Breast epithelium (tissue), 4 donors: ENCODE measurements around the gene GLB1L2. TPM values are rescaled to one million over a fixed set of nuclear protein-coding genes. Genes with fewer than 3 reads are reported as not detected.
"Not testable (repeated sequence)": the region's sequence is repeated elsewhere in the genome, so short reads cannot be mapped to it uniquely, and the experiment has no call there.

ENCODE experiments used
- DNase-seq, 2 donors: peaks; one replicate each; pipeline ENCODE4 v3.0.0-alpha.2; 2019; ENCODE audit warnings: low spot score in 2 of 2
- H3K27ac ChIP-seq, 2 donors: fragments of 200-600 bp; sonication (generic) in 1 of 2; one replicate each; pipeline ENCODE4 v1.5.1; 2016 to 2019; ENCODE audit warnings: mild to moderate bottlenecking in 1 of 2
- H3K27me3 ChIP-seq, 2 donors: fragments of 200-600 bp; sonication (generic) in 1 of 2; one replicate each; pipeline versions ENCODE4 v1.5.1 to v1.6.0; 2017 to 2019; ENCODE audit warnings: control low read depth in 1 of 2, mild to moderate bottlenecking in 1 of 2
- H3K36me3 ChIP-seq: fragments of 200-600 bp; one replicate; pipeline ENCODE4 v1.5.1; 2019
- H3K4me1 ChIP-seq, 2 donors: fragments of 200-600 bp; sonication (generic); one replicate each; pipeline ENCODE4 v1.5.1; 2016 to 2019; ENCODE audit warnings: control low read depth in 1 of 2
- H3K4me3 ChIP-seq, 3 donors: fragments of 200-600 bp; sonication (generic); 1 replicate in 2 of 3; 2 replicates in 1 of 3; pipeline ENCODE4 v1.5.1; 2016 to 2019; ENCODE audit warnings: mild to moderate bottlenecking in 3 of 3, moderate library complexity in 2 of 3
- H3K9me3 ChIP-seq, 2 donors: fragments of 200-600 bp; sonication (generic) in 1 of 2; one replicate each; pipeline ENCODE4 v1.5.1; 2016 to 2019; ENCODE audit warnings: control low read depth in 1 of 2
- POLR2A ChIP-seq: fragments of 450-650 bp; IDR thresholded peaks from one replicate; pipeline ENCODE4 v1.6.1; 2016; ENCODE audit warnings: antibody characterized with exemption, mild to moderate bottlenecking, moderate library complexity
- POLR2AphosphoS5 ChIP-seq, 3 donors: sonication (generic); formaldehyde crosslinking; IDR thresholded peaks; one replicate each; pipeline ENCODE4 v1.6.1; 2017; ENCODE audit warnings: antibody characterized with exemption in 3 of 3
- intact Hi-C: fragments of 100-400 bp; cut with DNase I; formaldehyde crosslinking; loops from one replicate; pipeline ENCODE4 v1.15.1; 2023; ENCODE audit warnings: low total_unique reads
- total RNA-seq, 3 donors: library from RNA; depleted of rRNA; stranded (reverse); fragments of >200 nt; gene quantifications; one replicate each; pipeline ENCODE4 v1.1.0, GENCODE V29; 2016
- TF ChIP-seq, protein P1 (sequence below), 3 donors: fragments of 450-650 bp; IDR thresholded peaks; one replicate each; pipeline ENCODE4 v1.5.1; 2016 to 2017; ENCODE audit warnings: antibody characterized with exemption in 3 of 3, mild to moderate bottlenecking in 3 of 3, moderate library complexity in 3 of 3

Gene GLB1L2
- total RNA-seq, 3 donors from 2014 or later, result 3.4 to 11.5 (median 6.6) TPM

DNA sequence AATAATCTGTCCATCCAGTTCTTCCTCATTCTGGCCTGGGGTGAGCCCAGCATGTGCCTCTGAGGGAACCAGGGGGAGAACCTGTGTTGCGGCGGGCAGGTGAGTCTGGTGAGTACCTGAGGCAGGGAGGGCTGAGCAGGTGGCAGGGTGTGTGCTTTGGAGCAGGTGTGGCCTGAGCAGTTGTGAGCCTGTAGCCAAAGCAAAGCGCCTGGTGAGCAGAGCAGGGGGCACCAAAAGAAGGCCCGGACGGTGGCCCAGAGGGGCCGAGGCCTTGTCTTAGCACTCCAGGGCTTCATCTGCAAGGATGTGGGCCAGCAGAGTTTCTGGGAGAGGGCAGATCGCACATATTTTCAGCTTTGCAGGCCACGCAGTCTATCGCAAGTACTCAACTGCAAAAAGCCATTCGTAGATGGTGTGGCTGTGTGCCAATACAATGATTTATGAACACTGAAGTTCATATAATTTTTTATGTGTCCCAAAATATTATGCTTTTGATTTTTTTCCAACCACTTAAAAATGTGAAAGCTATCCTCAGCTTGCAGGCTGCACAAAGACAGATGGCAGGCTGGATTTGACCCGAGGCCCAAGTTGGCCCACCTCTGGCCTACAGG lies 8.7 kb downstream of the GLB1L2 start:
- no peak for TF ChIP-seq POLR2A
- TF ChIP-seq, protein P1, sequence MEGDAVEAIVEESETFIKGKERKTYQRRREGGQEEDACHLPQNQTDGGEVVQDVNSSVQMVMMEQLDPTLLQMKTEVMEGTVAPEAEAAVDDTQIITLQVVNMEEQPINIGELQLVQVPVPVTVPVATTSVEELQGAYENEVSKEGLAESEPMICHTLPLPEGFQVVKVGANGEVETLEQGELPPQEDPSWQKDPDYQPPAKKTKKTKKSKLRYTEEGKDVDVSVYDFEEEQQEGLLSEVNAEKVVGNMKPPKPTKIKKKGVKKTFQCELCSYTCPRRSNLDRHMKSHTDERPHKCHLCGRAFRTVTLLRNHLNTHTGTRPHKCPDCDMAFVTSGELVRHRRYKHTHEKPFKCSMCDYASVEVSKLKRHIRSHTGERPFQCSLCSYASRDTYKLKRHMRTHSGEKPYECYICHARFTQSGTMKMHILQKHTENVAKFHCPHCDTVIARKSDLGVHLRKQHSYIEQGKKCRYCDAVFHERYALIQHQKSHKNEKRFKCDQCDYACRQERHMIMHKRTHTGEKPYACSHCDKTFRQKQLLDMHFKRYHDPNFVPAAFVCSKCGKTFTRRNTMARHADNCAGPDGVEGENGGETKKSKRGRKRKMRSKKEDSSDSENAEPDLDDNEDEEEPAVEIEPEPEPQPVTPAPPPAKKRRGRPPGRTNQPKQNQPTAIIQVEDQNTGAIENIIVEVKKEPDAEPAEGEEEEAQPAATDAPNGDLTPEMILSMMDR (IDR thresholded peaks at IDR 0.05), result no peak
- TF ChIP-seq POLR2AphosphoS5 (IDR thresholded peaks at IDR 0.05), result no peak
- no peak overlapping the region for H3K4me3 ChIP-seq
- intact Hi-C loops, result no loop called here
- H3K36me3 ChIP-seq, result no peaks in the 10 kb centered on the region
- no peaks in the 10 kb centered on the region for H3K4me1 ChIP-seq
- H3K27me3 ChIP-seq, result no peaks in the 10 kb centered on the region
- no peak overlapping the region for H3K27ac ChIP-seq
- H3K9me3 ChIP-seq, result no peaks in the 10 kb centered on the region
- DNase-seq, result no peak

DNA sequence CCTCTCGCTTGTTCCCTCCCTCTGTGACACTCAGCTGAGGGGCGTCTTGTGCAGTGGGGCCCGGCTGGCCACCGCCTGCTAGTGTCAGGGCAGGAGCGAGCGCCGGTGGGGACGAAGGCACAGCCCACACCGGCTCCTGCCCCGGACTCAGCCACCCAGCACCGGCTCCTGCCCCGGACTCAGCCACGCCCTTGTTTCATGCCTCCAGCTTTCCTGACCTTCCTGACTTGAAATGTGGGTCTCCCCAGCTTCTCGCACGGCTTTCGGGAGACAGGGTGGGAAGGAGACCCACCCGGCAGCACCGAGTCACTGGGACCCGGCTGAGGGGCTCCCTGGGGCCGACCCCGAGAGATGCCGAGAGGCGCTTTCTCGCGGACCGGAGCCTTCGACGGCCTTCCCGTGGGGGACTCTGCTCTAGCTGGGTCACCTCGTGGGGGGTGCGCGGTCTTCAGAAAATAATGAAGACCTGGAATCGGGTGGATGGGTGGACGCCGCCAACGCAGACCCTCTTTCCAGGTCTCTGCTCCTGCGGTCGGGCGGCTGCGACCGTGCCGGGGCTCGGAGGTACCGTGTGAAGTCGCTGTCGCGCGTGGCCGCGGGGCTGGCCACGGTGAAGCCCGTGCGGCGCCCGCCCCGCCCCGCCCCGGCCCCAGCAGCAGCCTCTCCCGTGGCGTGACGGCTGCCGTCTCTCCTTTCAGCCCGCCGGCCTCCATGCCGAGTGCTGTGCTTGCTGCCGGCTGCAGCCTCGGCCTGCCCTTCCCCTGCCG lies 10.2 kb downstream of the GLB1L2 start:
- Histone ChIP-seq H3K36me3 (no peaks in the 10 kb centered on the region), H3K9me3 (no peaks in the 10 kb centered on the region), H3K27ac (no peak overlapping the region), H3K27me3 (no peaks in the 10 kb centered on the region), H3K4me3 (no peak overlapping the region), H3K4me1 (no peaks in the 10 kb centered on the region)
- TF ChIP-seq, protein P1 (IDR thresholded peaks at IDR 0.05), result no peak
- TF ChIP-seq POLR2AphosphoS5 (IDR thresholded peaks at IDR 0.05), result no peak
- no peak for TF ChIP-seq POLR2A
- intact Hi-C loops, result no loop called here
- DNase-seq, result no peak

DNA sequence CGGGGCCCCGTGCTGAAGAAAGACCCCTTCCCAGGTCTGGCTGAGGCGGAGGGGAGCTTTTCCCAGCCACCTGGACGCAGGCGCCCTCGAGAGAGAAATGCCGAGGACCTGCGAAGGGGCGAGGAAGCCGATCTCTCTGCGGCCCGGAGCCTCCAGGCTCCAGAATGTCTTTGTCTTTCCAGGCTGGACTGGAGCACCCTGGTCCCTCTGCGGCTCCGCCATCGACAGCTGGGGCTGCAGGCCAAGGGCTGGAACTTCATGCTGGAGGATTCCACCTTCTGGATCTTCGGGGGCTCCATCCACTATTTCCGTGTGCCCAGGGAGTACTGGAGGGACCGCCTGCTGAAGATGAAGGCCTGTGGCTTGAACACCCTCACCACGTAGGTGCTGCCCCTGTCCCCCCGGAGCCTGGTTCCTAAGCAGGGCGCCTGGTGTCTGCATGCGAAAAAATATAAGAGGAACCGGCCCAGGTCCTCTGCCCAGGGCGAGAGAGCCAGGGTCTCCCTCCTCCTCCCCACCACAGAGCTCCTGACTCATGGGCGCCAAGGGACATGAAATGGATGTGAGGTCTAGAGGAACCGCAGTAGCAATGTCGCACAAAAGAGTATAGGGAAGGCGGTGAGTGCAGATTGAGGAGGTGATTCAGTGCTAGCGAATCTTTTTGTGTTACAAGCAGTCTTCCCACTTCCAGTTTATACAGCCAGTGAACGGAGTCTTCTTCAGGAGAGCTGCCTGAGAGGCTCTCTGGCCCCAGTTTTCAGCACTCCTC lies 11.0 kb downstream of the GLB1L2 start:
- H3K4me3 ChIP-seq, result no peak overlapping the region
- no peak overlapping the region for H3K27ac ChIP-seq
- no peak for DNase-seq
- TF ChIP-seq, protein P1 (IDR thresholded peaks at IDR 0.05), result no peak
- no peak for TF ChIP-seq POLR2A
- TF ChIP-seq POLR2AphosphoS5 (IDR thresholded peaks at IDR 0.05), result no peak
- H3K9me3 ChIP-seq, result no peaks in the 10 kb centered on the region
- intact Hi-C loops, result no loop called here
- no peaks in the 10 kb centered on the region for H3K36me3 ChIP-seq
- no peaks in the 10 kb centered on the region for H3K4me1 ChIP-seq
- no peaks in the 10 kb centered on the region for H3K27me3 ChIP-seq

DNA sequence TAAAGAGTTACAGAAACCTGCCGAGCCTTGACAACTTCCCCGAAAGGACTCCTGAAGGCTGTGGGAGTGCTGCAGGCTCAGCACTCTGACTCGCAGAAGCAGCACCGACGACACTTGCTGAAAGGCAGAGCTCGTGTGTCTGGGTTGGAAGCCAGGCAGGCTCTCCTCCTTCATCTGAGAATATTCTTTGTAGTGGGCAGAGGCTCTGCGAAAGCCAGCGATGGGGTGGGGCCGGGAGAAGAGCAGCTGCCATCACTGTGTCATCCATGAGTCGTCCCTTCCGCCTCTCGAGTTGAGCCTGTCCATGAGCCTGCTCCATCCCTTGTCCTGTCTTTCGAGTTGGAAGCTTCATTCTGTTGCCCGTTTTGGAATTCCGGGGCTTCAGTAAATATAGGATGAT lies 11.9 kb downstream of the GLB1L2 start:
- no peaks in the 10 kb centered on the region for H3K9me3 ChIP-seq
- H3K27ac ChIP-seq, result no peak overlapping the region
- DNase-seq, result no peak
- H3K4me1 ChIP-seq, result no peaks in the 10 kb centered on the region
- no peaks in the 10 kb centered on the region for H3K36me3 ChIP-seq
- TF ChIP-seq, protein P1 (IDR thresholded peaks at IDR 0.05), result no peak
- no peak for TF ChIP-seq POLR2A
- TF ChIP-seq POLR2AphosphoS5 (IDR thresholded peaks at IDR 0.05), result no peak
- no peak overlapping the region for H3K4me3 ChIP-seq
- no peaks in the 10 kb centered on the region for H3K27me3 ChIP-seq
- intact Hi-C loops, result no loop called here

DNA sequence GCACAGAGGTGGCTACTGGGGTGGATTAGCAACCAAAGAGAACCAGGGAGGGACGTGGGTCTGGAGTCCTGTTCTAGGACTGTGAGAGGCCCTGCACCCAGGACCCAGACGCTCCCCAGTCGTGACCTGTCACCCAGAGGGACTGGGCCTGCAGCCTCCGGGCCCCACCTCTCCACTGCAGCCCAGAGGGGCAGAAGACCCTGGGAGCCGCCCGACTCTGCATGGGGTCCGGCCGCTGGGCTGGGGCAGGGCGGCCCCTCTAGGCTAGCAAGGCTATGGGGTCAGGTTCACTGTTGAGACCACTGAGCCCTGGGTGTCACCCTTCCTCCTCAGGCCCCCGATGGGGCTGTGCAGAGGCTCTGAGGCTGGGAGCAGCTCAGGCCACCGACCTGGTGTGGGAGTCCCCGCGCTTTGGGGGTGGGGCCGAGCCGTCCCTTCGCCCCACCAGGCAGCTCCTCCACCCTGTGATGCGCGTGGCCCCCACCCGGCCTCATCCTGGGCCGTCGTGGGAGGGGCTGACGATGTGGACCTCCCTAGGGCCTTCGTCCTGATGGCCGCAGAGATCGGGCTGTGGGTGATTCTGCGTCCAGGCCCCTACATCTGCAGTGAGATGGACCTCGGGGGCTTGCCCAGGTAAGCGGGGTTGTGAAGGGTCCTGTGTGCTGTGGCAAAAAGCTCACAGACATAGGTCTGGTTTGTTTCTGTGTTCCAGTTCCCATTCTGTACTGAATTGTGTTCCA lies 12.9 kb downstream of the GLB1L2 start:
- H3K27me3 ChIP-seq, H3K4me3 ChIP-seq, H3K9me3 ChIP-seq, DNase-seq, H3K27ac ChIP-seq, H3K36me3 ChIP-seq, intact Hi-C loops, H3K4me1 ChIP-seq: not testable (repeated sequence)
